OCI-LY3 (cell line): Measurements from ENCODE around the gene PDK2.

ENCODE experiments used
- EZH2phosphoT487 ChIP-seq: fragments of 200-600 bp; shearing (Covaris generic); IDR thresholded peaks from 2 replicates; pipeline ENCODE4 v1.6.1; 2018; ENCODE audit warnings: antibody characterized with exemption, mixed run types, low read depth
- TF ChIP-seq, protein P1 (sequence below): fragments of 200-600, 300-600 bp; sonication (generic); IDR thresholded peaks from 2 replicates; pipeline ENCODE4 v1.5.1; 2014; ENCODE audit warnings: antibody characterized with exemption, low read length, low read depth

DNA sequence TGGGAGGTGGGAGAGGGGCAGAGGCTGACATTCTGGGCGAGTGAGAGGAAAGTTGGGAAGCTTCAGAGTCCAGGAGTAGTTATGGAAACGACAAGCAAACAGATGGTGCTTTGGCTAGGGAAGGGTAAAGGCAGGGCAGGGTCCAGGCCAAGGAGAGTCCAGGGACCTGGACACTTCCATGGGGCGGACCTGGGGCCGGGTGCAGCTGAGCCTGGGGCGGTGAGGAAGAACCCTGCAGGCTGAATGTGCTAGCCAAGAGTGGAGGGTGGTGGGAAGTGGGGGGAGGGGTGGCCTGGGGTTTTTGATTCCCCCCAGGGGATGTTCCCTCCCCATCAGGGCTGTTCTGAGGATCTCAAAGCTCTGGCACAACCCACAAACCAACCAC, 52.7 kb downstream of the PDK2 start:
- TF ChIP-seq, protein P1, sequence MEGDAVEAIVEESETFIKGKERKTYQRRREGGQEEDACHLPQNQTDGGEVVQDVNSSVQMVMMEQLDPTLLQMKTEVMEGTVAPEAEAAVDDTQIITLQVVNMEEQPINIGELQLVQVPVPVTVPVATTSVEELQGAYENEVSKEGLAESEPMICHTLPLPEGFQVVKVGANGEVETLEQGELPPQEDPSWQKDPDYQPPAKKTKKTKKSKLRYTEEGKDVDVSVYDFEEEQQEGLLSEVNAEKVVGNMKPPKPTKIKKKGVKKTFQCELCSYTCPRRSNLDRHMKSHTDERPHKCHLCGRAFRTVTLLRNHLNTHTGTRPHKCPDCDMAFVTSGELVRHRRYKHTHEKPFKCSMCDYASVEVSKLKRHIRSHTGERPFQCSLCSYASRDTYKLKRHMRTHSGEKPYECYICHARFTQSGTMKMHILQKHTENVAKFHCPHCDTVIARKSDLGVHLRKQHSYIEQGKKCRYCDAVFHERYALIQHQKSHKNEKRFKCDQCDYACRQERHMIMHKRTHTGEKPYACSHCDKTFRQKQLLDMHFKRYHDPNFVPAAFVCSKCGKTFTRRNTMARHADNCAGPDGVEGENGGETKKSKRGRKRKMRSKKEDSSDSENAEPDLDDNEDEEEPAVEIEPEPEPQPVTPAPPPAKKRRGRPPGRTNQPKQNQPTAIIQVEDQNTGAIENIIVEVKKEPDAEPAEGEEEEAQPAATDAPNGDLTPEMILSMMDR = no peak
- no peak for TF ChIP-seq EZH2phosphoT487
